Smooth muscle cell (in vitro differentiated cells): ENCODE measurements around the gene CPNE5. TPM values are rescaled to one million over a fixed set of nuclear protein-coding genes. Genes with fewer than 3 reads are reported as not detected.

Experiments used
- DNase-seq: peaks from one replicate; lab custom pipeline; 2025; ENCODE audit not compliant: unreplicated experiment; lab: John Stamatoyannopoulos, UW
- H2AFZ ChIP-seq: fragments of 200-600 bp; sonication (generic); 2 replicates; pipeline ENCODE4 v1.6.0; 2016; ENCODE audit warnings: antibody characterized with exemption, low read depth, mild to moderate bottlenecking
- H3F3A ChIP-seq: fragments of 200-600 bp; sonication (generic); 2 replicates; pipeline ENCODE4 v1.6.0; 2017; ENCODE audit warnings: antibody characterized with exemption, low read depth
- H3K27ac ChIP-seq: fragments of 200-600 bp; sonication (generic); 2 replicates; pipeline ENCODE4 v1.5.1; 2016; ENCODE audit warnings: low read depth, mild to moderate bottlenecking
- H3K27me3 ChIP-seq: fragments of 200-600 bp; sonication (generic); 2 replicates; pipeline ENCODE4 v1.6.1; 2016; ENCODE audit warnings: low read depth, mild to moderate bottlenecking
- H3K36me3 ChIP-seq: fragments of 200-600 bp; sonication (generic); 2 replicates; pipeline ENCODE4 v1.5.1; 2016; ENCODE audit warnings: low read depth
- H3K4me1 ChIP-seq: fragments of 200-600 bp; sonication (generic); 2 replicates; pipeline ENCODE4 v1.5.1; 2016; ENCODE audit warnings: low read depth
- H3K4me2 ChIP-seq: fragments of 200-600 bp; sonication (generic); 2 replicates; pipeline ENCODE4 v1.6.0; 2016; ENCODE audit warnings: mild to moderate bottlenecking
- H3K4me3 ChIP-seq: fragments of 200-600 bp; sonication (generic); 2 replicates; pipeline ENCODE4 v1.5.1; 2016; ENCODE audit warnings: mild to moderate bottlenecking
- H3K79me2 ChIP-seq: fragments of 200-600 bp; sonication (generic); 2 replicates; pipeline ENCODE4 v1.6.0; 2016; ENCODE audit warnings: low read depth, mild to moderate bottlenecking
- H3K9ac ChIP-seq: fragments of 200-600 bp; sonication (generic); 2 replicates; pipeline ENCODE4 v1.6.0; 2016; ENCODE audit warnings: low read depth
- H3K9me3 ChIP-seq: fragments of 200-600 bp; sonication (generic); replicated peaks from 2 replicates; pipeline ENCODE4 v1.5.1; 2016; ENCODE audit warnings: low read depth
- H4K20me1 ChIP-seq: fragments of 200-600 bp; sonication (generic); 2 replicates; pipeline ENCODE4 v1.6.0; 2016; ENCODE audit warnings: low read depth
- CTCF ChIP-seq: fragments of 200-600 bp; sonication (generic); IDR thresholded peaks from 2 replicates; pipeline ENCODE4 v1.5.1; 2017; ENCODE audit warnings: borderline replicate concordance, mild to moderate bottlenecking, antibody characterized with exemption; ENCODE audit not compliant: insufficient read depth, poor library complexity, severe bottlenecking
- whole genome bisulfite sequencing: methylation state at CpG from one replicate; pipeline ENCODE4 v1.1.7; 2016; ENCODE audit warnings: low lambda C conversion rate; 5-methylcytosine and 5-hydroxymethylcytosine counted together
- polyA plus RNA-seq: library from polyadenylated mRNA; unstranded; fragments of >200 nt; fragmentation: Nextera tagmentation; extraction: Ambion mirVana; gene quantifications from 2 replicates; pipeline ENCODE4 v1.2.1, GENCODE V29; 2016
- total RNA-seq: library from RNA; depleted of rRNA; stranded (reverse); fragments of >200 nt; gene quantifications from 2 replicates; pipeline ENCODE4 v1.2.3, GENCODE V29; 2014

CPNE5 gene
- total and polyA plus RNA-seq, 2 experiments from 2014 or later: 1.0 TPM; not detected in 1

GRCh38 chr6:36844232-36845170 lies 5.3 kb upstream of the CPNE5 start:
- no peaks in the 10 kb centered on the region for H3K9me3 ChIP-seq
- no peaks in the 10 kb centered on the region for H4K20me1 ChIP-seq
- no peak for DNase-seq
- no peak for TF ChIP-seq CTCF
- H3F3A ChIP-seq: peaks cover 8% of the 10 kb centered on the region
- H3K4me2 ChIP-seq: no peak overlapping the region
- H3K36me3 ChIP-seq: no peaks in the 10 kb centered on the region
- H2AFZ ChIP-seq: no peak overlapping the region
- no peak overlapping the region for H3K9ac ChIP-seq
- H3K27ac ChIP-seq: no peak overlapping the region
- no peaks in the 10 kb centered on the region for H3K79me2 ChIP-seq
- H3K4me3 ChIP-seq: no peak overlapping the region
- peaks cover 26% of the 10 kb centered on the region for H3K4me1 ChIP-seq
- 70% methylated on average over 19 of the region's 19 CpGs for WGBS
- peaks cover under 1% of the 10 kb centered on the region for H3K27me3 ChIP-seq

- H3K9ac ChIP-seq: no peak overlapping the region
Measured at GRCh38 chr6:36843170-36843569, 3.9 kb upstream of the CPNE5 start.

GRCh38 chr6:36841756-36842155 lies 2.5 kb upstream of the CPNE5 start:
- no peak overlapping the region for H2AFZ ChIP-seq
- H3K4me2 ChIP-seq: no peak overlapping the region
- peaks cover 28% of the 10 kb centered on the region for H3K27me3 ChIP-seq
- no peaks in the 10 kb centered on the region for H3K9me3 ChIP-seq
- no peak for TF ChIP-seq CTCF
- H3F3A ChIP-seq: peaks cover 4% of the 10 kb centered on the region
- no peaks in the 10 kb centered on the region for H3K36me3 ChIP-seq
- no peaks in the 10 kb centered on the region for H3K79me2 ChIP-seq
- H3K27ac ChIP-seq: no peak overlapping the region
- peaks cover 15% of the 10 kb centered on the region for H3K4me1 ChIP-seq
- no peaks in the 10 kb centered on the region for H4K20me1 ChIP-seq
- no peak for DNase-seq
- H3K4me3 ChIP-seq: no peak overlapping the region
- WGBS: 92% methylated on average over 2 of the region's 2 CpGs
- no peak overlapping the region for H3K9ac ChIP-seq

More at GRCh38 chr6:36843170-36843569, 3.9 kb upstream of the CPNE5 start:
- H3K79me2 ChIP-seq: no peaks in the 10 kb centered on the region
- H3K9me3 ChIP-seq: no peaks in the 10 kb centered on the region
- no peak for TF ChIP-seq CTCF
- no peak for DNase-seq
- H4K20me1 ChIP-seq: no peaks in the 10 kb centered on the region
- H3K36me3 ChIP-seq: no peaks in the 10 kb centered on the region
- no peak overlapping the region for H3K4me2 ChIP-seq
- H2AFZ ChIP-seq: no peak overlapping the region
- peaks cover 14% of the 10 kb centered on the region for H3K27me3 ChIP-seq
- peaks cover 18% of the 10 kb centered on the region for H3K4me1 ChIP-seq
- no peak overlapping the region for H3K4me3 ChIP-seq
- WGBS: 93% methylated on average over 4 of the region's 4 CpGs
- peaks cover 4% of the 10 kb centered on the region for H3F3A ChIP-seq
- H3K27ac ChIP-seq: no peak overlapping the region
